Left cardiac atrium (tissue), 4 donors: Measurements from ENCODE around the gene WBP4. TPM values are rescaled to one million over a fixed set of nuclear protein-coding genes. Genes with fewer than 3 reads are reported as not detected.
"Not testable (repeated sequence)": the region's sequence is repeated elsewhere in the genome, so short reads cannot be mapped to it uniquely, and the experiment has no call there.

Experiments used
- ATAC-seq, 2 donors: fragments of 200-7000 bp; cut with Tn5 transposase; one replicate each; pipeline ENCODE4 v1.9.1; 2020; ENCODE audit warnings: mild to moderate bottlenecking in 2 of 2, moderate library complexity in 2 of 2
- DNase-seq: peaks from one replicate; pipeline ENCODE4 v3.0.0-alpha.2; 2020
- intact Hi-C, 2 donors: fragments of 100-400 bp; cut with DNase I; formaldehyde crosslinking; loops; one replicate each; pipeline versions ENCODE4 v1.14.1 to v1.15.1; 2022 to 2023
- total RNA-seq, 2 donors: library from RNA; stranded (reverse); fragmentation: NEBNext Ultra II Directional; extraction: Animal tissue kit (Norgen Biotek cat#: 25700); gene quantifications; one replicate each; pipeline ENCODE4 v1.2.1, GENCODE V29; 2021
- donor health status: DM: no; HTN: yes; CAD: no.
- donor health status: DM: no; HTN: yes; CAD: no; lungs with severe emphysema.
- donor health status: DM: yes; HTN: yes; CAD: no.
- donor health status: Dilated cardiomyopathy.

WBP4 gene
- total RNA-seq, 2 donors from 2014 or later, result 14.3 to 15.8 TPM

- intact Hi-C loops, result no loop called here
- no peak for DNase-seq
- ATAC-seq, result no peak
These were observed 20.6 kb upstream of the WBP4 start for GRCh38 chr13:41040584-41041334.

GRCh38 chr13:41042419-41042818 is 18.9 kb upstream of the WBP4 start:
- DNase-seq, ATAC-seq, intact Hi-C loops: not testable (repeated sequence)

GRCh38 chr13:41048640-41049039 is 12.7 kb upstream of the WBP4 start:
- ATAC-seq (no peak), DNase-seq (no peak)
- intact Hi-C loops, result no loop called here

- DNase-seq, result no peak
- peak in 1 of 2 donors; percentile 58 for ATAC-seq
- intact Hi-C loops, result no loop called here
These were observed 11.5 kb upstream of the WBP4 start for GRCh38 chr13:41049480-41050440.

GRCh38 chr13:41052441-41052840 is 8.9 kb upstream of the WBP4 start:
- intact Hi-C loops, result no loop called here

GRCh38 chr13:41053384-41053826 is 7.9 kb upstream of the WBP4 start:
- ATAC-seq (peak; percentile 68 to 90), DNase-seq (peak; percentile 36)
- intact Hi-C loops, result no loop called here

More at GRCh38 chr13:41052441-41052840, 8.9 kb upstream of the WBP4 start:
- DNase-seq, result no peak
- ATAC-seq, result no peak

GRCh38 chr13:41054212-41054877 is 7.0 kb upstream of the WBP4 start:
- DNase-seq (no peak), ATAC-seq (peak; percentile 32 to 39)
- intact Hi-C loops, result no loop called here

GRCh38 chr13:41054919-41055619 is 6.2 kb upstream of the WBP4 start:
- intact Hi-C loops, result loop anchor here in 1 of 2 donors (5.0 kb wide), 2 partner anchors 73 to 268 kb away; partner anchors contain the start of gene SLC25A15
- ATAC-seq (no peak), DNase-seq (no peak)

- intact Hi-C loops, result loop anchor here in 1 of 2 donors (5.0 kb wide), 2 partner anchors 74 to 269 kb away; partner anchors contain the start of gene SLC25A15
- DNase-seq (no peak), ATAC-seq (no peak)
These were observed 5.1 kb upstream of the WBP4 start for GRCh38 chr13:41056194-41056593.

GRCh38 chr13:41056826-41057711 is 4.2 kb upstream of the WBP4 start:
- intact Hi-C loops, result loop anchor here in 1 of 2 donors (5.0 kb wide), 2 partner anchors 75 to 270 kb away; partner anchors contain the start of gene SLC25A15
- ATAC-seq, result no peak
- DNase-seq, result no peak

GRCh38 chr13:41058295-41059070 is 2.8 kb upstream of the WBP4 start:
- ATAC-seq (no peak), DNase-seq (no peak)
- intact Hi-C loops, result loop anchor here in 1 of 2 donors (5.0 kb wide), 2 partner anchors 76 to 271 kb away; partner anchors contain the start of gene SLC25A15

- ATAC-seq, result no peak
- intact Hi-C loops, result loop anchor here in 1 of 2 donors (5.0 kb wide), 2 partner anchors 77 to 272 kb away; partner anchors contain the start of gene SLC25A15
- DNase-seq, result no peak
These were observed 1.7 kb upstream of the WBP4 start for GRCh38 chr13:41059456-41060081.

- DNase-seq (peak; percentile 94), ATAC-seq (peak; percentile 62 to 75)
- intact Hi-C loops, result no loop called here
These were observed 1.1 kb upstream of the WBP4 start for GRCh38 chr13:41060082-41060723.

- intact Hi-C loops, result no loop called here
- DNase-seq (peak; percentile 89), ATAC-seq (peak; percentile 53 to 70)
These were observed 610 bp upstream of the WBP4 start for GRCh38 chr13:41060724-41061074.

GRCh38 chr13:41061914-41062837 is 867 bp downstream of the WBP4 start:
- peak; percentile 43 to 48 for ATAC-seq
- DNase-seq, result no peak
- intact Hi-C loops, result no loop called here
